Glutamatergic neuron (in vitro differentiated cells): ENCODE results near the gene FAF2. TPM values are rescaled to one million over a fixed set of nuclear protein-coding genes. Genes with fewer than 3 reads are reported as not detected.

Source experiments
- DNase-seq: peaks from one replicate; pipeline ENCODE4 v3.0.0; 2022
- H3K27ac Mint-ChIP-seq: one replicate; pipeline ENCODE4 v1.8.0; 2020; ENCODE audit warnings: mild to moderate bottlenecking, mixed read lengths, inconsistent platforms; ENCODE audit not compliant: unreplicated experiment
- H3K27me3 Mint-ChIP-seq: one replicate; pipeline ENCODE4 v1.8.0; 2020; ENCODE audit warnings: mild to moderate bottlenecking, moderate library complexity, mixed read lengths, inconsistent platforms; ENCODE audit not compliant: unreplicated experiment
- H3K36me3 Mint-ChIP-seq: one replicate; pipeline ENCODE4 v1.8.0; 2020; ENCODE audit warnings: mild to moderate bottlenecking, mixed read lengths, inconsistent platforms; ENCODE audit not compliant: unreplicated experiment
- H3K4me1 Mint-ChIP-seq: one replicate; pipeline ENCODE4 v1.8.0; 2020; ENCODE audit warnings: mild to moderate bottlenecking, low read depth, mixed read lengths, inconsistent platforms; ENCODE audit not compliant: unreplicated experiment
- H3K4me3 Mint-ChIP-seq: one replicate; pipeline ENCODE4 v1.8.0; 2020; ENCODE audit warnings: mild to moderate bottlenecking, mixed read lengths, inconsistent platforms; ENCODE audit not compliant: unreplicated experiment
- H3K9me3 Mint-ChIP-seq: one replicate; pipeline ENCODE4 v1.8.0; 2020; ENCODE audit warnings: mild to moderate bottlenecking, moderate library complexity, mixed read lengths, inconsistent platforms; ENCODE audit not compliant: unreplicated experiment
- total RNA-seq: library from RNA; stranded (reverse); fragmentation: NEBNext Ultra II Directional; extraction: Animal tissue kit (Norgen Biotek cat#: 25700); gene quantifications from one replicate; pipeline ENCODE4 v1.2.1, GENCODE V29; 2021; ENCODE audit not compliant: unreplicated experiment
- TF ChIP-seq, protein P1 (sequence below): fragments of 200-600 bp; sonication (generic); IDR thresholded peaks from one replicate; pipeline ENCODE4 v1.5.0; 2021; ENCODE audit not compliant: partially characterized antibody, unreplicated experiment

FAF2 gene
- total RNA-seq, 1 donor from 2014 or later, result 52.9 TPM

DNA sequence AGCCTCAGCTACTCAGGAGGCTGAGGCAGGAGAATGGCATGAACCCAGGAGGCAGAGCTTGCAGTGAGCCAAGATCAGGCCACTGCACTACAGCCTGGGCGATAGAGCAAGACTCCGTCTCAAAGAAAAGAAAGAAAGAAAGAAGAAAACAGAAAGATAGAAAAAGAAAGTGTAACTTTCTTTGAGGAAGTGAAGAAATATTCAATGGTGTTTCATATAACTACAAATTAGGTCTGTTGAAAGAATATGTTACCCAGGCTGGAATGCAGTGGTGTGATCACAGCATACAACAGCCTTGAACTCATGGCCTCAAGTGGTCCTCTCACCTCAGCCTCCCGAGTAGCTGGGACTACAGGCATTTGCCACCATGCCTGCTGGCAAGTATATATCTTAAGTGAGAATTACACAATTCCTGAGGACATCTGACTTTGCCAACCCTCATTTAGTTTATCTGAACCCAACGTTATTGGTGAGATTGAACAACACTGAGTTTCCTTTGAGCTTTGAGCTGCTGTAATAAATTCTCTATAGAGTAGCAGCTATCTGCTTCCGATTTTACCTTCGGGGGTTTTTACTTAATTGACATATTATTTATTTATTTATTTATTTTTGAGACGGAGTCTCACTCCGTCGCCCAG is 2.0 kb upstream of the FAF2 start:
- H3K4me1 Mint-ChIP-seq, result peaks cover 12% of the 10 kb centered on the region
- H3K36me3 Mint-ChIP-seq, result no peaks in the 10 kb centered on the region
- H3K9me3 Mint-ChIP-seq, result peaks cover 12% of the 10 kb centered on the region
- H3K27ac Mint-ChIP-seq, result no peak overlapping the region
- no peak for DNase-seq
- H3K27me3 Mint-ChIP-seq, result peaks cover 4% of the 10 kb centered on the region
- peak overlapping the region; percentile 30 for H3K4me3 Mint-ChIP-seq
- TF ChIP-seq, protein P1, sequence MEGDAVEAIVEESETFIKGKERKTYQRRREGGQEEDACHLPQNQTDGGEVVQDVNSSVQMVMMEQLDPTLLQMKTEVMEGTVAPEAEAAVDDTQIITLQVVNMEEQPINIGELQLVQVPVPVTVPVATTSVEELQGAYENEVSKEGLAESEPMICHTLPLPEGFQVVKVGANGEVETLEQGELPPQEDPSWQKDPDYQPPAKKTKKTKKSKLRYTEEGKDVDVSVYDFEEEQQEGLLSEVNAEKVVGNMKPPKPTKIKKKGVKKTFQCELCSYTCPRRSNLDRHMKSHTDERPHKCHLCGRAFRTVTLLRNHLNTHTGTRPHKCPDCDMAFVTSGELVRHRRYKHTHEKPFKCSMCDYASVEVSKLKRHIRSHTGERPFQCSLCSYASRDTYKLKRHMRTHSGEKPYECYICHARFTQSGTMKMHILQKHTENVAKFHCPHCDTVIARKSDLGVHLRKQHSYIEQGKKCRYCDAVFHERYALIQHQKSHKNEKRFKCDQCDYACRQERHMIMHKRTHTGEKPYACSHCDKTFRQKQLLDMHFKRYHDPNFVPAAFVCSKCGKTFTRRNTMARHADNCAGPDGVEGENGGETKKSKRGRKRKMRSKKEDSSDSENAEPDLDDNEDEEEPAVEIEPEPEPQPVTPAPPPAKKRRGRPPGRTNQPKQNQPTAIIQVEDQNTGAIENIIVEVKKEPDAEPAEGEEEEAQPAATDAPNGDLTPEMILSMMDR, result no peak

DNA sequence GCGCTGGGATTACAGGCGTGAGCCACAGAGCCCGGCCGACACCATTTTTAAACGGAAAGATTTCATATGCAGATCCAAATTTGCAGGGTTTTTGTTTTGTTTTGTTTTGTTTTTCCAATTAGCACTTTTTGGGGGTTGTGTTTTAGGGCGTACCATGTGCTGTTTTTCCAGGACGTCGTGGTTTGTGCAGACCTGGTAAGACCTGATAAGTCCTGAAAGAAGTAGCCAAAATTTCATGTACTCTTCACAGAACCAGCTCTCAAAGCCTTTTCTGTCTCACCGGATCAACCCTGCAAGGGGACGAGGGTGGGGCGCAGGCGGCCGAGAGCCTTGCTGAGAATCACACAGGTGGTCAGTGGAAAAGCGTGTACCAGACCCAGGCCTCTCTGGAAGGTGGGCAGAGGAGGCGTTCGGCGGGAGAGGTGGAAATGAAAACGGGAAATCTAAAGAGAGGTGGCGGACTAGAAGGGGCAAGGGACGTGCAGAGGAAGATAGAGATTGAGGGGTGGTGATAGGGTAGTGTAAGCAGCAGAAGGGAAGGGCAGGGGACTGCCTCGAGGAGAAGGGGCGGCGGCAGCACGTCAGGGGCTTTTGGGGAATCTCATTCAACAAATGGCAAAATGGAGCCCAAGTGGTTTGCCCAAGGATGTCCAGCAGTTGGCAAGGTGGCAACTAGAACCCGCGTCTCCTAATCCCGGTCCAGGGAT is 1.1 kb upstream of the FAF2 start:
- Mint-ChIP-seq H3K4me1 (peaks cover 8% of the 10 kb centered on the region), H3K4me3 (peak overlapping the region; percentile 94), H3K36me3 (no peaks in the 10 kb centered on the region), H3K9me3 (peaks cover 12% of the 10 kb centered on the region), H3K27ac (peak overlapping the region; percentile 85), H3K27me3 (peaks cover 4% of the 10 kb centered on the region)
- DNase-seq, result peak; percentile 31
- TF ChIP-seq, protein P1, result no peak

DNA sequence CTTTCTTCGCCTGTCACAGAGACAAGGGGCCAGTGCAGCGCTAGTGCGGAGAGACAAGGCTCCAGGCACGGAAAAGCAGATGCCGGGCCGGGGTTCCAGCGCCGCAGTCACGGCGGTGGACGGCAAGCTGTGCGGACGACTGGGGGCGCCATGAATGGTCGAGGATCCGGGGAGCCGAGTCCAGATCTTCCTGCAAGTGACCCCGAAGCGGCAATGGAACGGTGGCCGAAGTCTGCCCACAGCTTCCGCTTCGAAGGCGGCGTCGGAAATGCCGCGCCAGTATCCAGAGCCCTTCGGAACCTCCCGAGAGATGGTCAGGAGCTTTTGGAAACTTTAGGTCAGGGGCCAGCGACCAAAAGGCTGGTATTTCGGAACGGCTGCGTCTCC is 601 bp upstream of the FAF2 start:
- peak; percentile 54 for DNase-seq

DNA sequence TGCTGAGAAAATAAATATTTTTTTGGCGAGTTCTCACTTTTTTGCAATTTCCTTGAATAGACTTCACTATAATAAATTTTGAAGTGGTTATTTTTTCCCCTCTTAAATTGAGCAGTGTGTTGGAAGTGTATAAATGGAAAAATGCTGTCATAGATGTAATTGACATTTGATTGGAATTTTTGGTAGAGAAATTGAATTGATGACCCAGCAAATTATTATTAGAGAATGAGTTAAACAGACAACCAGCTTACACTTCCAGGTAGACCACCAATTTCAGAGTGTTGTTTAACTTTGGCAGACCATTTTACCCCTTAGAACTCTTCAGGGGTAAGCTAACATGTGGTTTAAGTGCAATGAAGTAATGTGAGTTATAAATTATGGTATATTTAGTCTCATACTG is 1.9 kb downstream of the FAF2 start:
- no peak overlapping the region for H3K4me3 Mint-ChIP-seq
- H3K27me3 Mint-ChIP-seq, result peaks cover 4% of the 10 kb centered on the region
- H3K27ac Mint-ChIP-seq, result no peak overlapping the region
- TF ChIP-seq, protein P1, result no peak
- no peak for DNase-seq
- no peaks in the 10 kb centered on the region for H3K36me3 Mint-ChIP-seq
- peaks cover 8% of the 10 kb centered on the region for H3K9me3 Mint-ChIP-seq
- H3K4me1 Mint-ChIP-seq, result peaks cover 4% of the 10 kb centered on the region

More for the DNA sequence above, 601 bp upstream of the FAF2 start:
- Mint-ChIP-seq H3K27me3 (peaks cover 4% of the 10 kb centered on the region), H3K36me3 (no peaks in the 10 kb centered on the region), H3K4me1 (peaks cover 4% of the 10 kb centered on the region), H3K4me3 (peak overlapping the region; percentile 94), H3K9me3 (peaks cover 12% of the 10 kb centered on the region), H3K27ac (peak overlapping the region; percentile 85)
- TF ChIP-seq, protein P1, result no peak
